Endothelial cell of umbilical vein (primary cell): ENCODE data around the gene TTBK1. TPM values are rescaled to one million over a fixed set of nuclear protein-coding genes. Genes with fewer than 3 reads are reported as not detected.

Source experiments
- BruUV-seq: library from RNA; stranded (reverse); fragments of 400-500 nt; replicated peaks from 2 replicates; lab custom pipeline; 2021; lab: Mats Ljungman, UMichigan
- CTCF ChIA-PET: fragments of 300-600, 350-600 bp; sonication (Branson Sonifier 250); formaldehyde crosslinking; loops from one replicate; lab custom pipeline; 2021; ENCODE audit warnings: antibody characterized with exemption, inconsistent platforms; lab: Charles Lee
- POLR2A ChIA-PET: fragments of 300-600, 350-600 bp; sonication (Branson Sonifier 250); formaldehyde crosslinking; loops from one replicate; lab custom pipeline; 2021; ENCODE audit warnings: antibody characterized with exemption, inconsistent platforms; lab: Charles Lee
- DNase-seq: peaks from one replicate; pipeline ENCODE4 v3.0.0-alpha.2; 2011; ENCODE audit warnings: low read depth, low spot score
- FAIRE-seq: peaks from 2 replicates; lab custom pipeline; 2011; peaks lifted over from hg19 to GRCh38; lab: Jason Lieb, UNC
- H2AFZ ChIP-seq: 2 replicates; pipeline ENCODE4 v1.6.0; 2012; ENCODE audit warnings: low read depth, low read length, control low read depth, inconsistent platforms
- H3K27ac ChIP-seq: 2 replicates; pipeline ENCODE4 v1.5.1; 2011; ENCODE audit warnings: low read depth, mild to moderate bottlenecking, control low read depth, low read length, moderate library complexity; ENCODE audit not compliant: insufficient read depth
- H3K27me3 ChIP-seq, 2 experiments: 2 replicates each; pipeline versions ENCODE4 v1.6.0 to v1.6.1; 2011; ENCODE audit warnings: low read length in 2 of 2, mixed read lengths in 1 of 2; ENCODE audit not compliant: control insufficient read depth in 2 of 2, insufficient read depth in 2 of 2
- H3K36me3 ChIP-seq, 2 experiments: 2 replicates in 1 of 2; 3 replicates in 1 of 2; pipeline ENCODE4 v1.5.1; 2011; ENCODE audit warnings: low read length in 2 of 2, mild to moderate bottlenecking in 1 of 2, moderate library complexity in 1 of 2; ENCODE audit not compliant: control insufficient read depth in 2 of 2, insufficient read depth in 2 of 2; ENCODE audit errors: extremely low read depth in 1 of 2
- H3K4me1 ChIP-seq: 3 replicates; pipeline ENCODE4 v1.5.1; 2011; ENCODE audit warnings: mild to moderate bottlenecking, low read length; ENCODE audit not compliant: control insufficient read depth, insufficient read depth; ENCODE audit errors: extremely low read depth
- H3K4me2 ChIP-seq: 2 replicates; pipeline ENCODE4 v1.6.1; 2011; ENCODE audit warnings: low read length, control low read depth, mixed read lengths; ENCODE audit not compliant: insufficient read depth
- H3K4me3 ChIP-seq, 3 experiments: fragments of 200-600 bp in 1 of 3; sonication (generic), shearing (Covaris generic) in 1 of 3; replicated peaks in 1 of 3; 2 replicates each; pipeline ENCODE4 v1.5.1; 2011 to 2016; ENCODE audit warnings: control low read depth in 3 of 3, low read length in 3 of 3, mild to moderate bottlenecking in 2 of 3, inconsistent platforms in 1 of 3, low read depth in 1 of 3, moderate library complexity in 1 of 3; ENCODE audit not compliant: insufficient read depth in 1 of 3
- H3K79me2 ChIP-seq: 2 replicates; pipeline ENCODE4 v1.6.0; 2012; ENCODE audit warnings: low read length, inconsistent platforms; ENCODE audit not compliant: control insufficient read depth, insufficient read depth
- H3K9ac ChIP-seq: replicated peaks from 2 replicates; pipeline ENCODE3; 2011; ENCODE audit warnings: low read length, control low read depth; ENCODE audit not compliant: insufficient read depth; ENCODE audit errors: extremely low read depth
- H3K9me1 ChIP-seq: replicated peaks from 3 replicates; pipeline ENCODE4 v1.6.0; 2011; ENCODE audit warnings: mild to moderate bottlenecking, low read length; ENCODE audit not compliant: control insufficient read depth, insufficient read depth; ENCODE audit errors: extremely low read depth
- H3K9me3 ChIP-seq: replicated peaks from 2 replicates; pipeline ENCODE4 v1.5.1; 2012; ENCODE audit warnings: low read length, inconsistent platforms; ENCODE audit not compliant: control insufficient read depth, insufficient read depth
- H4K20me1 ChIP-seq: replicated peaks from 2 replicates; pipeline ENCODE3; 2011; ENCODE audit warnings: mild to moderate bottlenecking, low read length; ENCODE audit not compliant: control insufficient read depth, insufficient read depth; ENCODE audit errors: extremely low read depth
- EZH2 ChIP-seq: IDR thresholded peaks from 2 replicates; pipeline ENCODE4 v1.6.1; 2012; ENCODE audit warnings: borderline replicate concordance, low read depth, mild to moderate bottlenecking, moderate library complexity, low read length, inconsistent platforms; ENCODE audit not compliant: severe bottlenecking
- FOS ChIP-seq: IDR thresholded peaks from 2 replicates; pipeline ENCODE4 v1.6.1; 2011; ENCODE audit warnings: mild to moderate bottlenecking, low read length, moderate library complexity, borderline replicate concordance; ENCODE audit not compliant: insufficient read depth
- GATA2 ChIP-seq: IDR thresholded peaks from 2 replicates; pipeline ENCODE4 v1.7.0; 2011; ENCODE audit warnings: low read depth, mild to moderate bottlenecking, moderate library complexity, mixed read lengths, low read length; ENCODE audit not compliant: insufficient read length, insufficient read depth
- JUN ChIP-seq: IDR thresholded peaks from 2 replicates; pipeline ENCODE4 v1.6.1; 2011; ENCODE audit warnings: borderline replicate concordance, low read depth; ENCODE audit not compliant: insufficient read length, insufficient read depth
- MYC ChIP-seq: IDR thresholded peaks from one replicate; pipeline ENCODE4 v1.6.1; 2011; ENCODE audit warnings: mild to moderate bottlenecking, low read depth, low read length
- POLR2A ChIP-seq: IDR thresholded peaks from 2 replicates; pipeline ENCODE4 v1.6.1; 2012; ENCODE audit warnings: low read depth, mild to moderate bottlenecking, control low read depth, low read length
- POLR2AphosphoS5 ChIP-seq: IDR thresholded peaks from 2 replicates; pipeline ENCODE4 v1.6.1; 2012; ENCODE audit warnings: low read depth, mild to moderate bottlenecking, control low read depth, low read length, moderate library complexity; ENCODE audit not compliant: insufficient read depth
- dilution Hi-C: fragments of 300-500 bp; cut with MboI; formaldehyde crosslinking; loops from one replicate; pipeline ENCODE4 v1.15.0; 2019; ENCODE audit warnings: low sequenced_read_pairs; ENCODE audit not compliant: extremely low pct_ligation_motif_present
- intact Hi-C: fragments of 100-400 bp; cut with micrococcal nuclease; formaldehyde crosslinking; loops from one replicate; pipeline ENCODE4 v1.10.0; 2022
- polyA plus RNA-seq, 4 experiments: library from polyadenylated mRNA; depleted of rRNA in 3 of 4; stranded (reverse) in 3 of 4; unstranded in 1 of 4; fragments of >200 nt; gene quantifications; 2 replicates each; pipeline versions ENCODE4 v1.2.1 to v1.2.3, GENCODE V29; 2011 to 2012; ENCODE audit warnings: missing spikeins in 1 of 4
- total RNA-seq: library from RNA; stranded (reverse); gene quantifications from 2 replicates; pipeline ENCODE4 v1.2.3, GENCODE V29; 2021
- TF ChIP-seq, protein P1 (sequence below): IDR thresholded peaks from 2 replicates; pipeline ENCODE4 v1.6.1; 2011; ENCODE audit not compliant: insufficient read depth, insufficient read length
- TF ChIP-seq, protein P2 (sequence below), 2 donors: IDR thresholded peaks; 1 replicate in 1 of 2; 2 replicates in 1 of 2; pipeline ENCODE4 v1.5.1; 2011; ENCODE audit warnings: low read length in 2 of 2, mild to moderate bottlenecking in 2 of 2, moderate library complexity in 2 of 2, control low read depth in 1 of 2, inconsistent platforms in 1 of 2, low read depth in 1 of 2; ENCODE audit not compliant: insufficient read depth in 1 of 2; ENCODE audit errors: extremely low read depth in 1 of 2

TTBK1 gene
- total and polyA plus RNA-seq, 2 donors (not counting 3 experiments of a cell fraction or from before 2014, with no cell fraction given): 0.06 TPM; not detected in 1

DNA sequence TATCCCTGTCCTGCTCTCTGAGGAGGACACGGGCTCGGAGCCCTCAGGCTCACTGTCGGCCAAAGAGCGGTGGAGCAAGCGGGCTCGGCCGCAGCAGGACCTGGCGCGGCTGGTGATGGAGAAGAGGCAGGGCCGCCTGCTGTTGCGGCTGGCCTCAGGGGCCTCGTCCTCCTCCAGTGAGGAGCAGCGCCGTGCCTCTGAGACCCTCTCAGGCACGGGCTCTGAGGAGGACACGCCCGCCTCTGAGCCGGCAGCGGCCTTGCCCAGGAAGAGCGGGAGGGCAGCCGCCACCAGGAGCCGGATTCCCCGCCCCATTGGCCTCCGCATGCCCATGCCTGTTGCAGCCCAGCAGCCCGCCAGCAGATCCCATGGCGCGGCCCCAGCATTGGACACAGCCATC is 40.6 kb downstream of the TTBK1 start:
- CTCF ChIA-PET: no interaction called here
- Histone ChIP-seq H4K20me1 (no peaks in the 10 kb centered on the region), H2AFZ (no peak overlapping the region), H3K4me3 (no peak overlapping the region), H3K4me2 (no peak overlapping the region), H3K4me1 (no peaks in the 10 kb centered on the region), H3K27ac (no peak overlapping the region), H3K9me1 (no peaks in the 10 kb centered on the region), H3K9ac (no peak overlapping the region), H3K36me3 (no peaks in the 10 kb centered on the region), H3K27me3 (peaks cover 5 to 16% of the 10 kb centered on the region in 2 experiments), H3K79me2 (no peaks in the 10 kb centered on the region), H3K9me3 (no peaks in the 10 kb centered on the region)
- no peak for DNase-seq
- intact Hi-C loops (no loop called here), dilution Hi-C loops (no loop called here)
- no TSS peak for BruUV-seq
- no peak for FAIRE-seq
- POLR2A ChIA-PET: no interaction called here
- TF ChIP-seq GATA2 (no peak), POLR2AphosphoS5 (no peak), JUN (no peak), POLR2A (no peak), EZH2 (no peak), MYC (no peak), FOS (no peak)
- TF ChIP-seq, protein P1, sequence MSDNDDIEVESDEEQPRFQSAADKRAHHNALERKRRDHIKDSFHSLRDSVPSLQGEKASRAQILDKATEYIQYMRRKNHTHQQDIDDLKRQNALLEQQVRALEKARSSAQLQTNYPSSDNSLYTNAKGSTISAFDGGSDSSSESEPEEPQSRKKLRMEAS: no peak
- TF ChIP-seq, protein P2, sequence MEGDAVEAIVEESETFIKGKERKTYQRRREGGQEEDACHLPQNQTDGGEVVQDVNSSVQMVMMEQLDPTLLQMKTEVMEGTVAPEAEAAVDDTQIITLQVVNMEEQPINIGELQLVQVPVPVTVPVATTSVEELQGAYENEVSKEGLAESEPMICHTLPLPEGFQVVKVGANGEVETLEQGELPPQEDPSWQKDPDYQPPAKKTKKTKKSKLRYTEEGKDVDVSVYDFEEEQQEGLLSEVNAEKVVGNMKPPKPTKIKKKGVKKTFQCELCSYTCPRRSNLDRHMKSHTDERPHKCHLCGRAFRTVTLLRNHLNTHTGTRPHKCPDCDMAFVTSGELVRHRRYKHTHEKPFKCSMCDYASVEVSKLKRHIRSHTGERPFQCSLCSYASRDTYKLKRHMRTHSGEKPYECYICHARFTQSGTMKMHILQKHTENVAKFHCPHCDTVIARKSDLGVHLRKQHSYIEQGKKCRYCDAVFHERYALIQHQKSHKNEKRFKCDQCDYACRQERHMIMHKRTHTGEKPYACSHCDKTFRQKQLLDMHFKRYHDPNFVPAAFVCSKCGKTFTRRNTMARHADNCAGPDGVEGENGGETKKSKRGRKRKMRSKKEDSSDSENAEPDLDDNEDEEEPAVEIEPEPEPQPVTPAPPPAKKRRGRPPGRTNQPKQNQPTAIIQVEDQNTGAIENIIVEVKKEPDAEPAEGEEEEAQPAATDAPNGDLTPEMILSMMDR (IDR thresholded peaks at IDR 0.05; ENCODE audit: extremely low read depth in 1 of 2, insufficient read depth in 1 of 2, low read depth in 1 of 2, low read length in 2 of 2): no peak
